Left ventricle myocardium inferior (tissue), 1 donor: ENCODE measurements around the gene ALG2. TPM values are rescaled to one million over a fixed set of nuclear protein-coding genes. Genes with fewer than 3 reads are reported as not detected.

Source experiments
- DNase-seq: peaks from one replicate; pipeline ENCODE4 v3.0.0-alpha.2; 2020
- H3K27ac ChIP-seq: fragments of 200-600 bp; replicated peaks from 2 replicates; pipeline ENCODE4 v1.8.0; 2021
- H3K27me3 ChIP-seq: fragments of 200-600 bp; 2 replicates; pipeline ENCODE4 v1.8.0; 2021; ENCODE audit warnings: low read depth
- H3K36me3 ChIP-seq: fragments of 200-600 bp; 2 replicates; pipeline ENCODE4 v1.8.0; 2021
- H3K4me1 ChIP-seq: fragments of 200-600 bp; 2 replicates; pipeline ENCODE4 v1.8.0; 2021
- H3K4me3 ChIP-seq: fragments of 200-600 bp; 2 replicates; pipeline ENCODE4 v1.8.0; 2021; ENCODE audit warnings: mild to moderate bottlenecking, moderate library complexity
- H3K9me3 ChIP-seq: fragments of 200-600 bp; replicated peaks from 2 replicates; pipeline ENCODE4 v1.8.0; 2021
- intact Hi-C: fragments of 100-400 bp; cut with micrococcal nuclease; formaldehyde crosslinking; loops from one replicate; pipeline ENCODE4 v1.11.0; 2022
- total RNA-seq: library from RNA; stranded (reverse); fragmentation: NEBNext Ultra II Directional; extraction: Animal tissue kit (Norgen Biotek cat#: 25700); gene quantifications from one replicate; pipeline ENCODE4 v1.2.1, GENCODE V29; 2021
- TF ChIP-seq, protein P1 (sequence below): fragments of 200-600 bp; IDR thresholded peaks from 2 replicates; pipeline ENCODE4 v1.8.0; 2021; ENCODE audit warnings: antibody characterized with exemption, mild to moderate bottlenecking, borderline replicate concordance
- donor health status: DM: no; HTN: yes; CAD: no; lungs with severe emphysema.

ALG2 gene
- total RNA-seq, 1 donor from 2014 or later, result 14.8 TPM

DNA sequence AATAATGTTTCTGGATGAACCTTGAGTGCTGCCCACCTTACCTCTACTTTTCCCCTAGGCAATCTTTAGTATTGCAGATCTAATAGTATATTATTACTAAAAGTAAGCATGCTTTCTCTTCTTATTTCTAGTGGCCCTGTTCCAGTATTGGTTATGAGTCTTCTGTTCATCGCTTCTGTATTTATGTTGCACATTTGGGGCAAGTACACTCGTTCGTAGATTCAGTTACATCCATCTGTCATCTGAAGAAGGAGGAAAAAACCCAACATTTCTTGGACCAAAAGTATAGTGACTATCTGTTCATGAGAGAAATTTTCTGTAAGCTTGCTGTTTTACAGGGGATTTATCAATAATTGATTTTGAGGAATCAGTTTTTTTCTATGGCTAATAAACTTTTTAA is 8.5 kb upstream of the ALG2 start:
- no peak overlapping the region for H3K27ac ChIP-seq
- H3K4me3 ChIP-seq, result no peak overlapping the region
- TF ChIP-seq, protein P1, sequence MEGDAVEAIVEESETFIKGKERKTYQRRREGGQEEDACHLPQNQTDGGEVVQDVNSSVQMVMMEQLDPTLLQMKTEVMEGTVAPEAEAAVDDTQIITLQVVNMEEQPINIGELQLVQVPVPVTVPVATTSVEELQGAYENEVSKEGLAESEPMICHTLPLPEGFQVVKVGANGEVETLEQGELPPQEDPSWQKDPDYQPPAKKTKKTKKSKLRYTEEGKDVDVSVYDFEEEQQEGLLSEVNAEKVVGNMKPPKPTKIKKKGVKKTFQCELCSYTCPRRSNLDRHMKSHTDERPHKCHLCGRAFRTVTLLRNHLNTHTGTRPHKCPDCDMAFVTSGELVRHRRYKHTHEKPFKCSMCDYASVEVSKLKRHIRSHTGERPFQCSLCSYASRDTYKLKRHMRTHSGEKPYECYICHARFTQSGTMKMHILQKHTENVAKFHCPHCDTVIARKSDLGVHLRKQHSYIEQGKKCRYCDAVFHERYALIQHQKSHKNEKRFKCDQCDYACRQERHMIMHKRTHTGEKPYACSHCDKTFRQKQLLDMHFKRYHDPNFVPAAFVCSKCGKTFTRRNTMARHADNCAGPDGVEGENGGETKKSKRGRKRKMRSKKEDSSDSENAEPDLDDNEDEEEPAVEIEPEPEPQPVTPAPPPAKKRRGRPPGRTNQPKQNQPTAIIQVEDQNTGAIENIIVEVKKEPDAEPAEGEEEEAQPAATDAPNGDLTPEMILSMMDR, result no peak
- H3K9me3 ChIP-seq, result no peaks in the 10 kb centered on the region
- no peaks in the 10 kb centered on the region for H3K27me3 ChIP-seq
- intact Hi-C loops, result no loop called here
- DNase-seq, result no peak
- peaks cover 68% of the 10 kb centered on the region for H3K36me3 ChIP-seq
- peaks cover 34% of the 10 kb centered on the region for H3K4me1 ChIP-seq

DNA sequence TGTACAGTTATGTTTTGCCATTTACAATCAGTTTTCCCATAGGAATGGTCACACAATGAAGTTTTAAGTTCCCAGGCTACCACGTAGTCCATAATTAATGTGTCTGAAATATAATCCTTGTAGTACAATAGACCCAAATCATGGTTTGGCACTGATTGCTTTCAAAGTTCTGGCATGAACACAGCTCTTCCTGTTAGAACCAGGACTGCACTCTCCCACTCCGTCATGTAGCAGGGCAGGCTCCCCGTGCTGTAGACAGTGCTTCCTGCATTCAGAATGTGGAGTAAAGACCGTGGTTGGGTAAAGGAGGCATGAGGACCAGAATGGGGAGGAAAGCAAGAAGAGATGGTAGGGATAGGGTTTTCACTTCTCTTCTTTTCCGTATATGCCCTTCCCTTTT is 4.3 kb upstream of the ALG2 start:
- intact Hi-C loops, result no loop called here
- no peak for DNase-seq
- peaks cover 52% of the 10 kb centered on the region for H3K36me3 ChIP-seq
- peaks cover 59% of the 10 kb centered on the region for H3K4me1 ChIP-seq
- H3K27me3 ChIP-seq, result no peaks in the 10 kb centered on the region
- H3K9me3 ChIP-seq, result no peaks in the 10 kb centered on the region
- H3K27ac ChIP-seq, result peak overlapping the region; percentile 16
- H3K4me3 ChIP-seq, result no peak overlapping the region
- TF ChIP-seq, protein P1, result no peak

DNA sequence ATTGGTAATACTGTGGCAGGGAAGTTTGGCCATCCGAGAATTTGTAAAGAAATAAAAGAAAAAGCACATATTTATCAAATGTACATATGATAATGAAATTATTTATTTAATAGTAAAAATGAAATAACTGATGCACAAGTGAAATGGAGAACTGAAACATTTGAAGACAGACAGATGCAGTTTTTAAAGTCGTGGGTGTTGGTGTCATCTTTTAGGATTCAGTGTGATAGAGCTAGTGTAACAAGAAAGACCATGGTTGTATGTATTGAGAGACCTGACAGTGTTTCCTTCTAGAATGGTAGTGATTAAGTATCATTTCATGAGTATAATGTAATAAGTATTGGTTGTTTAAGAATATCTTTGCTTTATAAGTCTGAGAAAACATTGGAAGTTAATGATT is 2.7 kb upstream of the ALG2 start:
- H3K27me3 ChIP-seq, result no peaks in the 10 kb centered on the region
- no peak for DNase-seq
- no peak overlapping the region for H3K27ac ChIP-seq
- TF ChIP-seq, protein P1, result no peak
- peaks cover 75% of the 10 kb centered on the region for H3K4me1 ChIP-seq
- intact Hi-C loops, result no loop called here
- peaks cover 36% of the 10 kb centered on the region for H3K36me3 ChIP-seq
- H3K4me3 ChIP-seq, result no peak overlapping the region
- H3K9me3 ChIP-seq, result no peaks in the 10 kb centered on the region

DNA sequence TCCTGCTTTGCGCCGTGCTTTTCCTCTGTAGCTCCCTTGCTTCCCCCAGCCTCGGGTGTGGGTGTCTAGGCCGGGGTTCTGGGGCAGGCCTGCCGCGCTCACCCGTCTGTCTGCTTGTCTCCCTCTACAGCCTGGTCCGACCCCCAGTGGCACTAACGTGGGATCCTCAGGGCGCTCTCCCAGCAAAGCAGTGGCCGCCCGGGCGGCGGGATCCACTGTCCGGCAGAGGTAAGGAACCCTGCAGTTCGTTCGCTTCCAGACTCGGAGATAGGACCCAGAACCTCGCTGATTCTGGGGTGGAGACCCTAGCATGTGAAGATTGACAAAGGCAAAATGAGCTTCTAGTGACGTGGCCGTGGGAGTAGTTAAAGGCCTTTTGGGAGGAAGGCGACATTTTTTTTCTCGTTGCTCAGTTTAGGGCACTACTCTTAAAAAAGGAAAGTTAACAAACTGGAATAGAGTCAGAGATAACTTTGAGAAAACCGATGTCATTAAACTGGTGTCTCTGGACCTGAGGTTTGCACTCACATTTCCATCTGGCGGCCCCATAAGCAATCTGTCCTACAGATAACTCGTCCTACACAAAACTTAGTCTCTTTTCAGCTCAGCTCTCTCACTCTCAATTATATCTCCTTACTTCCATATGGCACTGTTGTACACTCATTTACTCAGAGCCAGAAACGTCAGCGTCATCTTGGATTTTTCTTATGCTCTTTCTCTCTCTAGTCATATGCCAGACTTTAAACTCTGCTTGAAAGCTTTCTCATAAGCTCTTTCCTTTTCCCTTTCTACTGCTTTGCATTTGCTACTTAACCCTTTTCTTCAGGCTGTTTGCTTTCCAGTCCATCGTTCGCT is 901 bp upstream of the ALG2 start:
- Histone ChIP-seq H3K9me3 (no peaks in the 10 kb centered on the region), H3K4me1 (peaks cover 89% of the 10 kb centered on the region), H3K4me3 (peak overlapping the region; percentile 89), H3K27me3 (no peaks in the 10 kb centered on the region), H3K27ac (peak overlapping the region; percentile 97), H3K36me3 (peaks cover 26% of the 10 kb centered on the region)
- TF ChIP-seq, protein P1, result no peak
- DNase-seq, result no peak
- intact Hi-C loops, result no loop called here

DNA sequence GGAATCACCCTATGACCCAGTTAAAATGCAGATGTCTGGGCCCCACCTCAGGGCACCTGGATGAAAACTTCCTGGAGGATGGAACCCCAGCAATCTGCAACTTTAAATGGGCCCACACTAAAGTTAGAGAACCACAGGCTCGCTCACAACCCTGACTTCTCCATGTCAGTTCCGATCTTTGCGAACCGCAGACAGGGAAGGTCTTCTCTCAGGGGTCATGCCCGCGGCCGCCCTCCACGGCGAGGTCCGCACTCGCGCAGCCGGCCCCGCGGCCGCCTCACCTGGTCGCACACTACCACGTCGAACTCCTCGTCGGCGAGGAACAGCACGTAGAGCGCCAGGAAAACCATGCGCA is 499 bp downstream of the ALG2 start:
- no peaks in the 10 kb centered on the region for H3K9me3 ChIP-seq
- H3K4me1 ChIP-seq, result peaks cover 96% of the 10 kb centered on the region
- peak overlapping the region; percentile 97 for H3K27ac ChIP-seq
- H3K36me3 ChIP-seq, result peaks cover 25% of the 10 kb centered on the region
- intact Hi-C loops, result no loop called here
- TF ChIP-seq, protein P1, result no peak
- no peak for DNase-seq
- H3K4me3 ChIP-seq, result peak overlapping the region; percentile 89
- H3K27me3 ChIP-seq, result no peaks in the 10 kb centered on the region
